Chondrocyte (in vitro differentiated cells): Measurements from ENCODE around the gene SEC23B. TPM values are rescaled to one million over a fixed set of nuclear protein-coding genes. Genes with fewer than 3 reads are reported as not detected.
"Not testable (repeated sequence)": the region's sequence is repeated elsewhere in the genome, so short reads cannot be mapped to it uniquely, and the experiment has no call there.

Source experiments
- DNase-seq: peaks from one replicate; pipeline ENCODE4 v3.0.0; 2021; ENCODE audit warnings: mixed read lengths, low spot score
- H3K27ac Mint-ChIP-seq: one replicate; pipeline ENCODE4 v1.8.0; 2021; ENCODE audit warnings: mild to moderate bottlenecking, moderate library complexity, mixed read lengths; ENCODE audit not compliant: unreplicated experiment
- H3K27me3 Mint-ChIP-seq: 2 replicates; pipeline ENCODE4 v1.8.0; 2021; ENCODE audit warnings: low read depth, mixed read lengths
- H3K36me3 Mint-ChIP-seq: 2 replicates; pipeline ENCODE4 v1.8.0; 2021; ENCODE audit warnings: low read depth, mixed read lengths
- H3K4me1 Mint-ChIP-seq: 2 replicates; pipeline ENCODE4 v1.8.0; 2021; ENCODE audit warnings: low read depth, mild to moderate bottlenecking, mixed read lengths
- H3K4me3 Mint-ChIP-seq: one replicate; pipeline ENCODE4 v1.8.0; 2021; ENCODE audit warnings: mild to moderate bottlenecking, moderate library complexity, mixed read lengths; ENCODE audit not compliant: unreplicated experiment
- H3K9me3 Mint-ChIP-seq: 2 replicates; pipeline ENCODE4 v1.8.0; 2021; ENCODE audit warnings: low read depth, mixed read lengths
- total RNA-seq: library from RNA; stranded (reverse); gene quantifications from 3 replicates; pipeline ENCODE4 v1.2.1, GENCODE V29; 2021
- TF ChIP-seq, protein P1 (sequence below): fragments of 200-600 bp; sonication (generic); IDR thresholded peaks from 2 replicates; pipeline ENCODE4 v1.5.0; 2021; ENCODE audit warnings: antibody characterized with exemption, mild to moderate bottlenecking, moderate library complexity

The SEC23B gene
- total RNA-seq, 1 donor from 2014 or later = 38.9 TPM

DNA sequence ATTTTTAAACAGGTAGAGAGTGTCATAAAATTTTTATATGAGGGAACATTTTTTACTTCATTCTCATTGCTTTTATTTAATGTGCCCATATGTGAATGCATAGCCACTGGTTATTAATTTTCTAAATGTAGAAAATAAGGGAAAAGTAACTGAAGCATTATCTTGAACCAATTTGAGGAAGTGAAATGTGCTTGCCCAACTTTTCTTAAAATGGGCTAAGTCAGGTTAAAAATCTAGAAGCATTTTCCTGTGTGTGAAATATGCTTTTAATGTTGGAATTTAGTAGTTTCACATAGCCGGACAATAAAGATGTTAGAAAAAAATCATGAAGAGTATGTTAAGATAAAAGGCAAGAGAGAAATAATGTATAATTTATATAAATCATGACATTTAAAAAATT lies 3.8 kb downstream of the SEC23B start:
- Mint-ChIP-seq H3K4me1 (peaks cover 26% of the 10 kb centered on the region), H3K27ac (no peak overlapping the region), H3K36me3 (peaks cover 22% of the 10 kb centered on the region), H3K27me3 (no peaks in the 10 kb centered on the region), H3K4me3 (no peak overlapping the region), H3K9me3 (no peaks in the 10 kb centered on the region)
- TF ChIP-seq, protein P1, sequence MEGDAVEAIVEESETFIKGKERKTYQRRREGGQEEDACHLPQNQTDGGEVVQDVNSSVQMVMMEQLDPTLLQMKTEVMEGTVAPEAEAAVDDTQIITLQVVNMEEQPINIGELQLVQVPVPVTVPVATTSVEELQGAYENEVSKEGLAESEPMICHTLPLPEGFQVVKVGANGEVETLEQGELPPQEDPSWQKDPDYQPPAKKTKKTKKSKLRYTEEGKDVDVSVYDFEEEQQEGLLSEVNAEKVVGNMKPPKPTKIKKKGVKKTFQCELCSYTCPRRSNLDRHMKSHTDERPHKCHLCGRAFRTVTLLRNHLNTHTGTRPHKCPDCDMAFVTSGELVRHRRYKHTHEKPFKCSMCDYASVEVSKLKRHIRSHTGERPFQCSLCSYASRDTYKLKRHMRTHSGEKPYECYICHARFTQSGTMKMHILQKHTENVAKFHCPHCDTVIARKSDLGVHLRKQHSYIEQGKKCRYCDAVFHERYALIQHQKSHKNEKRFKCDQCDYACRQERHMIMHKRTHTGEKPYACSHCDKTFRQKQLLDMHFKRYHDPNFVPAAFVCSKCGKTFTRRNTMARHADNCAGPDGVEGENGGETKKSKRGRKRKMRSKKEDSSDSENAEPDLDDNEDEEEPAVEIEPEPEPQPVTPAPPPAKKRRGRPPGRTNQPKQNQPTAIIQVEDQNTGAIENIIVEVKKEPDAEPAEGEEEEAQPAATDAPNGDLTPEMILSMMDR = no peak
- no peak for DNase-seq

DNA sequence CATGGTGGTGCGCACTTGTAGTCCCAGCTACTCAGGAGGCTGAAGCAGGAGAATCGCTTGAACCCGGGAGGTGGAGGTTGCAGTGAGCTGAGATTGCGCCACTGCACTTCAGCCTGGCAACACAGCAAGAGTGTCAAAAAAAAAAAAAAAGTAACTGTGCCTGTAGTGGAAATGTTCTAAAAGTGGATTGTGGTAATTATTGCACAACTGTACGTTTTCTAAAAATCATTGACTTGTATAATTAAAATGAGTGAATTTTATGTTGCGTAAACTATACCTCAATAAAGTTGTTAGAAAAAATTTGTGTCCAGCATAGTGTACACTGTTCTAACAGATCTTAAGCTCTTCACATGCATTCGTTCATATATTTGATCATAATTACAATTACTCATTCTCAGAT lies 5.5 kb downstream of the SEC23B start:
- peaks cover 20% of the 10 kb centered on the region for H3K36me3 Mint-ChIP-seq
- no peak for DNase-seq
- H3K4me3 Mint-ChIP-seq = no peak overlapping the region
- no peak overlapping the region for H3K27ac Mint-ChIP-seq
- H3K9me3 Mint-ChIP-seq = no peaks in the 10 kb centered on the region
- TF ChIP-seq, protein P1 = no peak
- no peaks in the 10 kb centered on the region for H3K27me3 Mint-ChIP-seq
- peaks cover 16% of the 10 kb centered on the region for H3K4me1 Mint-ChIP-seq

DNA sequence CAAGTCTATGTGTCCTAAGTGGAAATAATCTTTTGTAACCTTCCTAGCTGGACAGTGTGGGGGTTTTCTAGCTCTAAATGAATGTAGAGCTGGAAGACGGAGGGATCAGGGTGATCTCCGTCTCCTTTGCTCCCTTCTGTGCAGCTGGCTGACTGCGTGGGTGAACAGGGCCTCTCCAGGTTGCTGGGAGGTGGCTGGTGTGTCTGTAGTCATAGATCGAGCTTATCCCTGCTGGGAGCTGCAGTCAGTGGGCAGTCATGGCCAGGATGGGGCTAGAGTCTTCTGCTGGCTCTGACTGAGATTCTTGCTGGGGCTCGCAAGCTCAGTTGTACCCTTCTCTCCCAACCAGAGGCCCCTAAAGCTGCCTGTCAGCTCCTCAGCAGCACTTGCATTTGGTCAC lies 6.4 kb downstream of the SEC23B start:
- Mint-ChIP-seq H3K36me3 (peaks cover 20% of the 10 kb centered on the region), H3K4me3 (no peak overlapping the region), H3K9me3 (no peaks in the 10 kb centered on the region), H3K27me3 (no peaks in the 10 kb centered on the region), H3K27ac (no peak overlapping the region), H3K4me1 (peaks cover 7% of the 10 kb centered on the region)
- no peak for DNase-seq
- TF ChIP-seq, protein P1 = no peak

DNA sequence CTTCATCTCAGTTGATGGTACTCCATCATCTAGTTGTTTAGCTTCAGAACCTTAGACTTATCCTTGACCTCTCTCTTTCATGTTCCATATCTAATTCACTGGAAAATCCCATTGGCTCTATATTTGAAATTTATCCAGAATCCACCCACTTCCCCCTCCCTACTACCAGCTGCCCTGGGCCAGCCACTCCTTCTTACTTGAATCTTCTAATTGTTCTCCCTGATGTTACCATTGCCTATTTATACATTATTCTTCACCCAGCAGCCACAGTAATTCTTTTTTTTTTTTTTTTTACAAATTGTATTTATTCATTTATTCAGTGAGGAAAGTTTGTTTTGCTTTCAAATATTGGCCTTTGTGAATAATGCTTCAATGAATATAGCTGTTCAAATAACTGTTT lies 8.2 kb downstream of the SEC23B start:
- DNase-seq = no peak
- Mint-ChIP-seq H3K4me3 (no peak overlapping the region), H3K9me3 (no peaks in the 10 kb centered on the region), H3K27me3 (no peaks in the 10 kb centered on the region), H3K36me3 (peaks cover 19% of the 10 kb centered on the region), H3K27ac (no peak overlapping the region), H3K4me1 (peaks cover 3% of the 10 kb centered on the region)
- TF ChIP-seq, protein P1 = no peak

DNA sequence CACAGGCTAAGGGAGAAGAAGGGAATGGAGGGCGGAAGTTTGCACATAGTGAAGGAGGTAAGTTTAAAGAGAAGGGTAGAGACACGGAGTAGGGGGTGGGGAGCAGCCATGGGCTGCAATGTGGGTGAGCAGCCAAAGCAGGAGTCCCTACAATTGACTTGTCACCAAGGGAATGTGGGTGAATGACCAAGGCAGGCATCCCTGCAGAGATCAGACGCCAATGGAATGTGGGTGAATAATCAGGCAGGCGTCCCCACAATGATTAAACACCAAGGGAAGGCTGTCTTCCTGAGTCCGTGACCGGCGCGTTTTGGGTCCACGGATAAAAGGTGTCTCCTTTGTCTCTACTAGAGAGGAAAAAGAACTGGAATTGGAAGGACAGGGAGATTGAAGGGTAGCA lies 14.3 kb downstream of the SEC23B start:
- not testable (repeated sequence) for H3K4me3 Mint-ChIP-seq
- H3K36me3 Mint-ChIP-seq = peaks cover 16% of the 10 kb centered on the region

DNA sequence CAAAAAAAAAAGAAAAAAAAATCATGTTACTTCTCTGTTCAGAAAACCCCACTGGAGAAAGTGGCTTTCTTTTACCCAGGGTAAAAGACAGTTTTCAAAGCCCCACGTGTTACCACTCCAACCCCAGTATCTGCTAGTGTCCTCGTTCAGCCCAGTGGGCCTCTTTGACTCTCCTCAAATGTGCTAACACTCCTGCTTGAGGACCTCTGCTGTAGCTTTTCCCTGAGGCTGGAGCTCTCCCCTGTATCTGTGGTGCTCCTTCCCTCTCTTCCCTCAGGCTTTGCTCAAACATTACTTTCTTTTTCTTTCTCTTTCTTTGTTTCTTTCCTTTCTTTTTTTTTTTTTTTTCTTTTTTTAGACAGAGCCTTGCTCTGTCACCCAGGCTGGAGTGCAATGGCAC lies 15.3 kb downstream of the SEC23B start:
- H3K9me3 Mint-ChIP-seq = no peaks in the 10 kb centered on the region
- TF ChIP-seq, protein P1 = no peak
- peaks cover 21% of the 10 kb centered on the region for H3K36me3 Mint-ChIP-seq
- DNase-seq = no peak
- H3K4me1 Mint-ChIP-seq = peaks cover 7% of the 10 kb centered on the region
- H3K27ac Mint-ChIP-seq = no peak overlapping the region
- H3K27me3 Mint-ChIP-seq = no peaks in the 10 kb centered on the region
- H3K4me3 Mint-ChIP-seq = no peak overlapping the region

More for the DNA sequence above, 14.3 kb downstream of the SEC23B start:
- not testable (repeated sequence) for DNase-seq, H3K9me3 Mint-ChIP-seq, H3K27me3 Mint-ChIP-seq, H3K27ac Mint-ChIP-seq, H3K4me1 Mint-ChIP-seq
